Loucy (cell line): ENCODE data around the gene SSUH2.

Experiments
- H2AFZ ChIP-seq: fragments of 200-600 bp; sonication (generic); 2 replicates; pipeline ENCODE4 v1.6.0; 2016; ENCODE audit warnings: antibody characterized with exemption, mild to moderate bottlenecking, low read length, moderate library complexity
- H3F3A ChIP-seq: fragments of 200-600 bp; 2 replicates; pipeline ENCODE4 v1.6.0; 2016; ENCODE audit warnings: antibody characterized with exemption, low read depth, mild to moderate bottlenecking
- H3K27me3 ChIP-seq: fragments of 200-600 bp; sonication (generic); 2 replicates; pipeline ENCODE4 v1.6.1; 2014; ENCODE audit warnings: low read length, mild to moderate bottlenecking; ENCODE audit not compliant: insufficient read depth, poor library complexity, severe bottlenecking
- H3K36me3 ChIP-seq: fragments of 200-600 bp; sonication (generic); 2 replicates; pipeline ENCODE4 v1.6.1; 2016; ENCODE audit warnings: low read length; ENCODE audit not compliant: insufficient read depth
- H3K4me1 ChIP-seq: fragments of 200-600 bp; sonication (generic); 2 replicates; pipeline ENCODE4 v1.5.1; 2014; ENCODE audit warnings: low read length, mild to moderate bottlenecking; ENCODE audit not compliant: insufficient read depth, poor library complexity, severe bottlenecking
- H3K4me2 ChIP-seq: fragments of 200-600 bp; sonication (generic); 2 replicates; pipeline ENCODE4 v1.6.0; 2014; ENCODE audit warnings: antibody characterized with exemption, low read length, low read depth, mild to moderate bottlenecking; ENCODE audit not compliant: poor library complexity, severe bottlenecking
- H3K4me3 ChIP-seq: fragments of 200-600 bp; sonication (generic); 2 replicates; pipeline ENCODE4 v1.5.1; 2014; ENCODE audit warnings: low read length, mild to moderate bottlenecking, mixed read lengths; ENCODE audit not compliant: poor library complexity, severe bottlenecking
- H3K79me2 ChIP-seq: fragments of 200-600 bp; sonication (generic); 2 replicates; pipeline ENCODE4 v1.6.1; 2014; ENCODE audit warnings: low read length; ENCODE audit not compliant: insufficient read depth
- H3K9ac ChIP-seq: fragments of 200-600 bp; sonication (generic); 2 replicates; pipeline ENCODE4 v1.6.0; 2014; ENCODE audit warnings: mild to moderate bottlenecking, low read depth, low read length, moderate library complexity; ENCODE audit not compliant: poor library complexity, severe bottlenecking
- H3K9me2 ChIP-seq: fragments of 200-600 bp; sonication (generic); replicated peaks from 2 replicates; pipeline ENCODE4 v1.6.1; 2016; ENCODE audit warnings: low read depth, low read length, mixed read lengths
- H3K9me3 ChIP-seq: fragments of 200-600 bp; sonication (generic); 2 replicates; pipeline ENCODE4 v1.6.1; 2014; ENCODE audit warnings: mild to moderate bottlenecking, antibody characterized with exemption, low read length, low read depth; ENCODE audit not compliant: insufficient read depth
- H4K20me1 ChIP-seq: fragments of 200-600 bp; sonication (generic); 2 replicates; pipeline ENCODE4 v1.6.0; 2014; ENCODE audit warnings: antibody characterized with exemption, low read length, mild to moderate bottlenecking; ENCODE audit not compliant: insufficient read depth, poor library complexity, severe bottlenecking
- EZH2phosphoT487 ChIP-seq: fragments of 200-600 bp; IDR thresholded peaks from 2 replicates; pipeline ENCODE4 v1.6.1; 2018; ENCODE audit warnings: antibody characterized with exemption, mild to moderate bottlenecking, moderate library complexity, borderline replicate concordance
- TF ChIP-seq, protein P1 (sequence below): fragments of 200-600 bp; sonication (generic); conservative IDR thresholded peaks from 2 replicates; pipeline ENCODE4 v1.5.1; 2014; ENCODE audit warnings: mild to moderate bottlenecking, antibody characterized with exemption, low read length

SSUH2 gene

DNA sequence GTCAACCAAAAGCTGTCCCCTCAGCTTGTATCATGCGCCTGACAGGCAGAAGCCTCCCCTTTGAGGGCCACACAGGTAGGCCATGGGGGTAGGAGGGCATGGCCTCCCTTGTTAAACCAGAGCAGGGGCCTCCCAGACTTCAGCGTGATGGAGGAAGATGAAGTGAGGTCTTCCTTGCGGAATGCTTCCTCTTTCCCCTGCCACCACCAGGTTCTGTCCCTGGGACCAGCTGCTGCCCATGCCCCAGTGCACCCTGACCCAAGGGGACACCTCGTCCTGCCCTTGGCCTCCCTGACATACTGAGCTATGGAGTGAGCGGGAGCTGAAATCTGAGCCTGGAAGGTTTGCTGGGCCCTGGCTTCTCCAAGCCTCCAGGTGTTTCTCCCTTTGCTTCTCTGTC lies 26.7 kb downstream of the SSUH2 start:
- H4K20me1 ChIP-seq = no peaks in the 10 kb centered on the region
- H3K9ac ChIP-seq = no peak overlapping the region
- no peaks in the 10 kb centered on the region for H3K9me2 ChIP-seq
- no peaks in the 10 kb centered on the region for H3K79me2 ChIP-seq
- no peaks in the 10 kb centered on the region for H3K36me3 ChIP-seq
- no peaks in the 10 kb centered on the region for H3F3A ChIP-seq
- H2AFZ ChIP-seq = no peak overlapping the region
- TF ChIP-seq, protein P1, sequence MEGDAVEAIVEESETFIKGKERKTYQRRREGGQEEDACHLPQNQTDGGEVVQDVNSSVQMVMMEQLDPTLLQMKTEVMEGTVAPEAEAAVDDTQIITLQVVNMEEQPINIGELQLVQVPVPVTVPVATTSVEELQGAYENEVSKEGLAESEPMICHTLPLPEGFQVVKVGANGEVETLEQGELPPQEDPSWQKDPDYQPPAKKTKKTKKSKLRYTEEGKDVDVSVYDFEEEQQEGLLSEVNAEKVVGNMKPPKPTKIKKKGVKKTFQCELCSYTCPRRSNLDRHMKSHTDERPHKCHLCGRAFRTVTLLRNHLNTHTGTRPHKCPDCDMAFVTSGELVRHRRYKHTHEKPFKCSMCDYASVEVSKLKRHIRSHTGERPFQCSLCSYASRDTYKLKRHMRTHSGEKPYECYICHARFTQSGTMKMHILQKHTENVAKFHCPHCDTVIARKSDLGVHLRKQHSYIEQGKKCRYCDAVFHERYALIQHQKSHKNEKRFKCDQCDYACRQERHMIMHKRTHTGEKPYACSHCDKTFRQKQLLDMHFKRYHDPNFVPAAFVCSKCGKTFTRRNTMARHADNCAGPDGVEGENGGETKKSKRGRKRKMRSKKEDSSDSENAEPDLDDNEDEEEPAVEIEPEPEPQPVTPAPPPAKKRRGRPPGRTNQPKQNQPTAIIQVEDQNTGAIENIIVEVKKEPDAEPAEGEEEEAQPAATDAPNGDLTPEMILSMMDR = no peak
- no peak for TF ChIP-seq EZH2phosphoT487
- H3K4me3 ChIP-seq = no peak overlapping the region
- H3K4me1 ChIP-seq = no peaks in the 10 kb centered on the region
- H3K27me3 ChIP-seq = no peaks in the 10 kb centered on the region
- no peak overlapping the region for H3K4me2 ChIP-seq
- no peaks in the 10 kb centered on the region for H3K9me3 ChIP-seq

DNA sequence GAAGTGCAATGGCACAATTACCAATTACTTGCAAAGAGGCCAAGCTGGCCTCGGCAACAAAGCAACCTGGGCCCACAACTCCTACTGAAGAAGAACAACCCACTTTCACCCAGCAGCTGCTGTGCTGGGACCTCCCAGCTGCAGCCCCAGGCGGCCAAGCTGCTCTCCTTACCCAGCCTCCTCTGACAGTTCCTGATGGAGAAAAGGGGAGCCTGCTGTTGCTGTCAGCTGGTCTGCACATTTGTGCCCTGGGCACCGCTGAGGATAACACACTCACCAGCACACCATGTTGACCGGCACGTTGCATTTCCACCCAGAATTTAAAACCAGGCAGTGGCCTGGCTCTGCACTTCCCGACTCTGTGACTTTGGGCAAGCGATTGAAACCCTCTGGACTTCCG lies 33.6 kb downstream of the SSUH2 start:
- Histone ChIP-seq H3K4me2 (no peak overlapping the region), H3K4me3 (no peak overlapping the region), H3K9me3 (no peaks in the 10 kb centered on the region), H3K9ac (no peak overlapping the region), H4K20me1 (no peaks in the 10 kb centered on the region), H3K36me3 (no peaks in the 10 kb centered on the region), H3K79me2 (no peaks in the 10 kb centered on the region), H3K9me2 (no peaks in the 10 kb centered on the region), H2AFZ (no peak overlapping the region), H3K27me3 (no peaks in the 10 kb centered on the region), H3K4me1 (no peaks in the 10 kb centered on the region), H3F3A (no peaks in the 10 kb centered on the region)
- no peak for TF ChIP-seq EZH2phosphoT487
- TF ChIP-seq, protein P1 = no peak

DNA sequence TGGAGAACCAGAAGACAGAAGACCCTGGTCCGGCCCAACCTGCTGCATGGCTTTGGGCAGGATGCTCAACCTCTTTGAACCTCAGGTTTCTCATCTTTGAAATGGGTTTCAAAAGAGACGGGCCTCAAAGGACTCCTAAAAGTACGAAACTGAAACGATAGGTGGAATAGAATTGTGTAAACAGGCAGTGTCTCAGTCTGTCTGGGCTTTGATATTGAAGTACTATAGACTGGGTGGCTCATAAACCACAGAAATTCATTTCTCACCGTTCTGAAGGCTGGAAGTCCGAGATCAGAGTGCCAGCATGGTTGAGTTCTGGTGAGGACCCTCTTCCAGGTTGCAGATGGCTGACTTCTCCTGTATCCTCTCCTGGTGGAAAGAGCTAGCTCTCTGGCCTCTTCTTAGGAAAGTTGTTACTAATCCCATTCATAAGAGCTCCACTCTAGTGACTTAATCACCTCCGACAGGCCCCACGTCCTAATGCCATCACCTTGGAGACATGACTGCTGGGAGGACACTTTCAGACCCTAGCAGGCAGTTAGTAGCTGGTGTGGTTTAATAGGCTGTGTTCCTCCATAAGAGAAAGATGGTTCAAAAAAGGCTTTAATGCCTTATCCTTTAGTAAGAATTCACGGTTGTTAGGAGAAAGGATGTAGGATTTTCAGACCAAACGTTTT lies 35.7 kb downstream of the SSUH2 start:
- no peak overlapping the region for H2AFZ ChIP-seq
- no peaks in the 10 kb centered on the region for H3K27me3 ChIP-seq
- H3K4me1 ChIP-seq = no peaks in the 10 kb centered on the region
- no peaks in the 10 kb centered on the region for H3K36me3 ChIP-seq
- no peaks in the 10 kb centered on the region for H3F3A ChIP-seq
- H3K9ac ChIP-seq = no peak overlapping the region
- no peaks in the 10 kb centered on the region for H4K20me1 ChIP-seq
- H3K4me2 ChIP-seq = no peak overlapping the region
- no peaks in the 10 kb centered on the region for H3K79me2 ChIP-seq
- H3K9me3 ChIP-seq = no peaks in the 10 kb centered on the region
- H3K9me2 ChIP-seq = no peaks in the 10 kb centered on the region
- TF ChIP-seq, protein P1 = no peak
- no peak overlapping the region for H3K4me3 ChIP-seq
